Skeletal muscle satellite cell (primary cell): Measurements from ENCODE around the gene COL24A1. TPM values are rescaled to one million over a fixed set of nuclear protein-coding genes. Genes with fewer than 3 reads are reported as not detected.

Experiments used
- H3K27me3 ChIP-seq: 2 replicates; pipeline ENCODE4 v1.7.0; 2013; ENCODE audit warnings: low read length; ENCODE audit not compliant: control insufficient read depth, insufficient read depth
- H3K36me3 ChIP-seq: 2 replicates; pipeline ENCODE4 v1.7.0; 2013; ENCODE audit warnings: mild to moderate bottlenecking, control low read depth, low read length; ENCODE audit not compliant: insufficient read depth
- H3K4me1 ChIP-seq: 2 replicates; pipeline ENCODE4 v1.7.0; 2013; ENCODE audit warnings: low read length; ENCODE audit not compliant: control insufficient read depth, insufficient read depth
- H3K4me2 ChIP-seq: 2 replicates; pipeline ENCODE4 v1.7.0; 2013; ENCODE audit warnings: mild to moderate bottlenecking, low read length
- H3K4me3 ChIP-seq: 2 replicates; pipeline ENCODE4 v1.7.0; 2013; ENCODE audit warnings: low read length
- H3K9ac ChIP-seq: 2 replicates; pipeline ENCODE4 v1.7.0; 2013; ENCODE audit warnings: mild to moderate bottlenecking, low read depth, low read length, moderate library complexity
- H3K9me3 ChIP-seq: replicated peaks from 2 replicates; pipeline ENCODE4 v1.7.0; 2013; ENCODE audit warnings: mild to moderate bottlenecking, control low read depth, low read length
- total RNA-seq: library from RNA; depleted of rRNA; stranded (reverse); fragments of >200 nt; gene quantifications from 2 replicates; pipeline ENCODE4 v1.2.3, GENCODE V29; 2012; rRNA removed

Gene COL24A1
- under 0.01 TPM in 2 replicates for total RNA-seq

GRCh38 chr1:86156566-86157455, at the start of gene COL24A1:
Gene COL24A1 (minus strand): TSS chr1:86156772. CDS start chr1:86156396, 376 bp downstream.
- no peaks in the 10 kb centered on the region for H3K9me3 ChIP-seq
- H3K36me3 ChIP-seq, result no peaks in the 10 kb centered on the region
- peak within 1 kb of the TSS; percentile 55 for H3K9ac ChIP-seq
- peaks cover 7% of the 10 kb centered on the region for H3K27me3 ChIP-seq
- peaks cover 20% of the 10 kb centered on the region for H3K4me1 ChIP-seq
- peak within 1 kb of the TSS; percentile 94 for H3K4me2 ChIP-seq
- peak within 1 kb of the TSS; percentile 69 for H3K4me3 ChIP-seq

- Histone ChIP-seq H3K9ac (no peak overlapping the region), H3K36me3 (no peaks in the 10 kb centered on the region)
Observed at GRCh38 chr1:86205741-86206140, 49.2 kb upstream of the COL24A1 start.

GRCh38 chr1:86202552-86203340, 46.2 kb upstream of the COL24A1 start:
- no peaks in the 10 kb centered on the region for H3K36me3 ChIP-seq
- no peaks in the 10 kb centered on the region for H3K27me3 ChIP-seq
- H3K4me3 ChIP-seq, result no peak overlapping the region
- no peaks in the 10 kb centered on the region for H3K9me3 ChIP-seq
- H3K4me2 ChIP-seq, result no peak overlapping the region
- no peak overlapping the region for H3K9ac ChIP-seq
- peaks cover 19% of the 10 kb centered on the region for H3K4me1 ChIP-seq

More at GRCh38 chr1:86205741-86206140, 49.2 kb upstream of the COL24A1 start:
- Histone ChIP-seq H3K9me3 (no peaks in the 10 kb centered on the region), H3K4me2 (no peak overlapping the region), H3K27me3 (no peaks in the 10 kb centered on the region), H3K4me3 (no peak overlapping the region), H3K4me1 (peaks cover 23% of the 10 kb centered on the region)

- Histone ChIP-seq H3K9me3 (no peaks in the 10 kb centered on the region), H3K4me3 (no peak overlapping the region), H3K9ac (no peak overlapping the region), H3K27me3 (no peaks in the 10 kb centered on the region), H3K36me3 (no peaks in the 10 kb centered on the region), H3K4me1 (peaks cover 9% of the 10 kb centered on the region), H3K4me2 (no peak overlapping the region)
Observed at GRCh38 chr1:86201311-86201710, 44.7 kb upstream of the COL24A1 start.

- no peak overlapping the region for H3K4me3 ChIP-seq
- no peak overlapping the region for H3K9ac ChIP-seq
- no peaks in the 10 kb centered on the region for H3K27me3 ChIP-seq
- peaks cover 5% of the 10 kb centered on the region for H3K4me1 ChIP-seq
- no peak overlapping the region for H3K4me2 ChIP-seq
- H3K9me3 ChIP-seq, result no peaks in the 10 kb centered on the region
- H3K36me3 ChIP-seq, result no peaks in the 10 kb centered on the region
Observed at GRCh38 chr1:86200901-86201300, 44.3 kb upstream of the COL24A1 start.

- no peak overlapping the region for H3K9ac ChIP-seq
- H3K9me3 ChIP-seq, result no peaks in the 10 kb centered on the region
- H3K4me3 ChIP-seq, result no peak overlapping the region
- H3K27me3 ChIP-seq, result no peaks in the 10 kb centered on the region
- no peaks in the 10 kb centered on the region for H3K36me3 ChIP-seq
- H3K4me2 ChIP-seq, result no peak overlapping the region
- no peaks in the 10 kb centered on the region for H3K4me1 ChIP-seq
Observed at GRCh38 chr1:86197206-86197855, 40.8 kb upstream of the COL24A1 start.

GRCh38 chr1:86195281-86195680, 38.7 kb upstream of the COL24A1 start:
- Histone ChIP-seq H3K27me3 (no peaks in the 10 kb centered on the region), H3K9me3 (no peaks in the 10 kb centered on the region), H3K9ac (no peak overlapping the region)

GRCh38 chr1:86194491-86195034, 38.0 kb upstream of the COL24A1 start:
- H3K36me3 ChIP-seq, result no peaks in the 10 kb centered on the region
- no peak overlapping the region for H3K9ac ChIP-seq
- H3K4me3 ChIP-seq, result no peak overlapping the region
- H3K9me3 ChIP-seq, result no peaks in the 10 kb centered on the region
- no peak overlapping the region for H3K4me2 ChIP-seq
- no peaks in the 10 kb centered on the region for H3K27me3 ChIP-seq
- H3K4me1 ChIP-seq, result no peaks in the 10 kb centered on the region

More at GRCh38 chr1:86195281-86195680, 38.7 kb upstream of the COL24A1 start:
- H3K4me2 ChIP-seq, result no peak overlapping the region
- no peaks in the 10 kb centered on the region for H3K4me1 ChIP-seq
- no peak overlapping the region for H3K4me3 ChIP-seq
- no peaks in the 10 kb centered on the region for H3K36me3 ChIP-seq

- Histone ChIP-seq H3K4me2 (no peak overlapping the region), H3K27me3 (no peaks in the 10 kb centered on the region), H3K4me1 (no peaks in the 10 kb centered on the region), H3K4me3 (no peak overlapping the region), H3K9me3 (no peaks in the 10 kb centered on the region), H3K9ac (no peak overlapping the region), H3K36me3 (no peaks in the 10 kb centered on the region)
Observed at GRCh38 chr1:86192417-86192816, 35.8 kb upstream of the COL24A1 start.

- Histone ChIP-seq H3K9me3 (no peaks in the 10 kb centered on the region), H3K4me3 (no peak overlapping the region), H3K4me1 (no peaks in the 10 kb centered on the region), H3K9ac (no peak overlapping the region), H3K27me3 (peaks cover 2% of the 10 kb centered on the region), H3K36me3 (no peaks in the 10 kb centered on the region), H3K4me2 (no peak overlapping the region)
Observed at GRCh38 chr1:86191958-86192357, 35.4 kb upstream of the COL24A1 start.

- no peak overlapping the region for H3K4me3 ChIP-seq
- H3K36me3 ChIP-seq, result no peaks in the 10 kb centered on the region
- no peaks in the 10 kb centered on the region for H3K9me3 ChIP-seq
- no peak overlapping the region for H3K9ac ChIP-seq
- no peak overlapping the region for H3K4me2 ChIP-seq
- no peaks in the 10 kb centered on the region for H3K4me1 ChIP-seq
- peaks cover 4% of the 10 kb centered on the region for H3K27me3 ChIP-seq
Observed at GRCh38 chr1:86190873-86191272, 34.3 kb upstream of the COL24A1 start.
